Neuron (in vitro differentiated cells): ENCODE results near the gene FARP1.

Experiments
- H2AFZ ChIP-seq: one replicate; pipeline ENCODE4 v1.6.1; 2013; ENCODE audit warnings: low read depth, mild to moderate bottlenecking, inconsistent platforms, low read length, moderate library complexity
- H3K27me3 ChIP-seq: one replicate; pipeline ENCODE4 v1.6.1; 2013; ENCODE audit warnings: low read length; ENCODE audit not compliant: insufficient read depth
- H3K36me3 ChIP-seq: one replicate; pipeline ENCODE4 v1.6.1; 2013; ENCODE audit warnings: low read length; ENCODE audit not compliant: insufficient read depth
- H3K4me1 ChIP-seq: one replicate; pipeline ENCODE4 v1.6.1; 2013; ENCODE audit warnings: low read length; ENCODE audit not compliant: insufficient read depth
- H3K4me3 ChIP-seq: 2 replicates; pipeline ENCODE4 v1.5.1; 2013; ENCODE audit warnings: mild to moderate bottlenecking, low read length, moderate library complexity
- H3K9me3 ChIP-seq: one replicate; pipeline ENCODE4 v1.6.1; 2013; ENCODE audit warnings: low read length

Gene FARP1

DNA sequence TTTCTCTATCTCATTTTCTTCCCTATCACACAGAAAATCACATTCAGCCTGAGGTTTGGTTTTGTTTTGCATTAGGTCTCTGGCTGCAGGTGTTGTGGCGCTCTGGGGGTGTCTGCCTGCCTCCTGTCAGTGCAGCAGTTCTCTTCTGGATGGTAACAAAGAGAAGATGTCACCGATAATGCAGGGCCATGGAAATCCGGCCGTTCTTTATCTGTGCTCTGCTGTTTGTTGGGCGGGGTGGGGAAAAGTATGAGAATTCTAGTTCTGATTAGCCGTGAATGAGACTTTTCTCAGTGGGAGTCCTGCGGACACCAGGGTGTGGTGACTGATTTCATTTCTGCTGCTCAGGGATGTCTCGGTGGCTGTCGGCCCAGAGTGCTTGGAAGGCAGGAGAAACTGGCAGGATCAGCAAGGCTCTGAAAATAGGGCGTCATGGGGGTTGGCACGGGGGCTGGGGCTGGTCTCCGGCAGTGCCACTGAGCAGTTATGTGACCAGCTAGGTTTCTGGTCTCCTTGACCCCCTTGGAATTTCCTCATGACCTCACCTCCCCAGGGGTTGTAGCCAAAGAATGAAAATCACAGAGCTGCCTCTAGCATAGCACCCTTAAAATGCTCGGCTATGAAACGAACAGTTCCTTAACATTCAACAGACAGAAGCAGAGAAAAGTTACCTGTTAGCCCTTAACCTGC, 29.2 kb downstream of the FARP1 start:
- H3K27me3 ChIP-seq: no peaks in the 10 kb centered on the region
- H3K4me3 ChIP-seq: peak overlapping the region; percentile 31
- H2AFZ ChIP-seq: peak overlapping the region; percentile 35
- H3K36me3 ChIP-seq: peaks cover 6% of the 10 kb centered on the region
- peaks cover 38% of the 10 kb centered on the region for H3K4me1 ChIP-seq
- peaks cover 4% of the 10 kb centered on the region for H3K9me3 ChIP-seq

DNA sequence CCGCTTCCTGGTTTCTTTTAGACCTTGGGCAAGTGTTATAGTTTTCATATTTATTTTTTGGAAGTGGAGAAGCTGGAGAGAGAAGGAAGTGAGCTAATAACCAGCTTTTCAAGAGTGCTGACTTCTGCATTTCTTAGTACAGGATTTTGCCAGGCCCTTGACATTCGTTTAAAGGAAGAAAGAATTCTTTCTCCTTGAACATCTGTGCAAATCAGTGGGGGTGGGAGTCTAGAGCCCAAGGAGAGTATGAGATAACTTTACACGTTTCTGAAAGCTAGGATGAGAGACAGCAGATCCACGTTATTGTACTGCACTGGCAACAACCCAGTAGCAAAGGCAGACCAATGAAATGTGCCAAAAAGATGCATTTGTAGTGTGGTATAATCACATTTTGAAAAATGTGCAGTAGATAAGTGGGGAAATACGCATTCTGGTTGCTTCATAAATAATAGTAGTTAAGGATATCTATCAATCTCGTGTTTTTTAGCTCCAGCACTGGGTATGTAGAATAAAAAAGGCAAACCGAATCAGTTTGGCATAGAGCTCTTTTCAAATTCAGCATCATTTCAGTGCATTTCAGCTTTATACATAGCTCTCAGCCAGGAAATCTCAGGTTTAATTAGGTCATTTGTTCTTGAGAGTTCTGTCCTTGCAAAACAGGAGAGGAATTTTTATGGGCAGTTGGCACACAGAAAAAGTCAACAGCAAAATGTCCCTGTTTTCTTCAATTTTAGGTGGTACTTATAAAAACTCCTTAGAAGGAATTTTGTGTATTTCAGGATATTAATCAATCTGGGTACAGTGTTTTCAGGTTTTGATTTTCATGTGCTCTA, 29.9 kb downstream of the FARP1 start:
- H3K4me1 ChIP-seq: peaks cover 38% of the 10 kb centered on the region
- H3K36me3 ChIP-seq: peaks cover 6% of the 10 kb centered on the region
- H3K27me3 ChIP-seq: no peaks in the 10 kb centered on the region
- no peak overlapping the region for H3K4me3 ChIP-seq
- H3K9me3 ChIP-seq: peaks cover 6% of the 10 kb centered on the region
- no peak overlapping the region for H2AFZ ChIP-seq

GRCh38 chr13:98173431-98174152, 30.7 kb downstream of the FARP1 start:
- peaks cover 6% of the 10 kb centered on the region for H3K9me3 ChIP-seq
- no peak overlapping the region for H2AFZ ChIP-seq
- no peaks in the 10 kb centered on the region for H3K27me3 ChIP-seq
- no peak overlapping the region for H3K4me3 ChIP-seq
- H3K4me1 ChIP-seq: peaks cover 38% of the 10 kb centered on the region
- H3K36me3 ChIP-seq: peaks cover 6% of the 10 kb centered on the region

- H2AFZ ChIP-seq: no peak overlapping the region
These were observed 31.4 kb downstream of the FARP1 start for GRCh38 chr13:98174307-98174706.

GRCh38 chr13:98175043-98175442, 32.1 kb downstream of the FARP1 start:
- H3K9me3 ChIP-seq: peaks cover 8% of the 10 kb centered on the region
- no peak overlapping the region for H3K4me3 ChIP-seq
- no peak overlapping the region for H2AFZ ChIP-seq
- peaks cover 38% of the 10 kb centered on the region for H3K4me1 ChIP-seq
- H3K36me3 ChIP-seq: peaks cover 6% of the 10 kb centered on the region
- no peaks in the 10 kb centered on the region for H3K27me3 ChIP-seq

More at GRCh38 chr13:98174307-98174706, 31.4 kb downstream of the FARP1 start:
- no peak overlapping the region for H3K4me3 ChIP-seq
- peaks cover 6% of the 10 kb centered on the region for H3K36me3 ChIP-seq
- H3K9me3 ChIP-seq: peaks cover 6% of the 10 kb centered on the region
- H3K27me3 ChIP-seq: no peaks in the 10 kb centered on the region
- peaks cover 38% of the 10 kb centered on the region for H3K4me1 ChIP-seq

DNA sequence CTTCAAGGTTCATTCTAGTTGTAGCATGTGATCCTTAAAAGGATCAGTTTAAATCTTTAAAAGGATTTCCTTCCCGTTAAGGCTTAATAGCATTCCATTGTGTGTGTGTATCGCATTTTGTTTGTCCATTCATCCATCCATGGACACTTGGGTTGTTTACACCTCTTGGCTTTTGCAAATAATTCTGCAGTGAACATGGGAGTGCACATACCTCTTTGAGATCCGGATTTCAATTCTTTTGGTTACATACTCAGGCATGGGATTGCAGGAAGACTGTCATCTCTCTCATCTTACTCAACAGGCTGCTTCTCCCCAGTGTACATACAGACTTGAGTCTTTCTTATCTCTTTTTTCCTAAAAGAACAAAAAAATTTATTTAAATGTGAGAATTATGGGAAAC, 32.9 kb downstream of the FARP1 start:
- H2AFZ ChIP-seq: no peak overlapping the region
- no peaks in the 10 kb centered on the region for H3K27me3 ChIP-seq
- peaks cover 37% of the 10 kb centered on the region for H3K4me1 ChIP-seq
- peaks cover 8% of the 10 kb centered on the region for H3K9me3 ChIP-seq
- H3K4me3 ChIP-seq: no peak overlapping the region
- H3K36me3 ChIP-seq: peaks cover 6% of the 10 kb centered on the region

- Histone ChIP-seq H3K4me1 (peaks cover 25% of the 10 kb centered on the region), H3K36me3 (peaks cover 6% of the 10 kb centered on the region), H2AFZ (no peak within 1 kb of the TSS), H3K9me3 (peaks cover 8% of the 10 kb centered on the region), H3K27me3 (no peaks in the 10 kb centered on the region), H3K4me3 (no peak within 1 kb of the TSS)
These were observed 34.1 kb downstream of the FARP1 start, which contains the start of gene RNF113B for GRCh38 chr13:98176777-98177608. Gene RNF113B (minus strand): TSS chr13:98177269. CDS start chr13:98177236, 33 bp downstream.

- peaks cover 12% of the 10 kb centered on the region for H3K9me3 ChIP-seq
These were observed 37.2 kb downstream of the FARP1 start for GRCh38 chr13:98180092-98180491.

DNA sequence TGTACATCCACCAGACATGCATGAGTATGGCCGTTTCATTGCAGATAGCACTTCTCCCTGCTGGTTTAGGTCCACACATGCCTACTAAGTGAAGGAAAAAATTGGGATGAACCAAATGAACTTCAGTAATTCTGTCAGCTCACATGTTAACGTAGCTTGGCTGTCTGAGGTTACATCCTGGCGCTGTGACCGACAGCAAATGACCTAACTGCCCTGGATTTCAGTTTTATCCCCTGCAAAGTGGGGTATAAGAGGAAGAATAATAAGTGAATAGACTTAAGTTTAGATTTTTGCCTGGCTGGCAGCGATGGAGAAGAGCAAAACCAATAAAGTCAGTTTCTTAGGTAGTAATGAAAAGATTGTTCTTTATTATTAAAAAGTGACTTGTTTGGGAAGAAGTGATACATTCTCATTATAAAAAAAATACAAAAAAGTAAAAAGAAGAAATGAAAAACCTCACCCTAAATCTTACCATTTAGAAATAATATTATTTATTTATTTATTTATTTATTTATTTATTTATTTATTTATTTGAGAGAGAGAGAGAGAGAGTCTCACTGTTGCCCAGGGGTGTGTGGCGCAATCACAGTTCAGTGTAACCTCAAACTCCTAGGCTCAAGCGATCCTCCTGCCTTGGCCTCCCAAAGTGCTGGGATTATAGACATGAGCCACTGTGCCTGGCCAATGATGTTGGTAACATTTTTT, 38.4 kb downstream of the FARP1 start:
- H3K9me3 ChIP-seq: peaks cover 12% of the 10 kb centered on the region
- H3K4me3 ChIP-seq: no peak overlapping the region
- peaks cover 6% of the 10 kb centered on the region for H3K36me3 ChIP-seq
- no peaks in the 10 kb centered on the region for H3K27me3 ChIP-seq
- H3K4me1 ChIP-seq: no peaks in the 10 kb centered on the region
- H2AFZ ChIP-seq: no peak overlapping the region

More at GRCh38 chr13:98180092-98180491, 37.2 kb downstream of the FARP1 start:
- H2AFZ ChIP-seq: no peak overlapping the region
- no peaks in the 10 kb centered on the region for H3K4me1 ChIP-seq
- H3K27me3 ChIP-seq: no peaks in the 10 kb centered on the region
- peaks cover 6% of the 10 kb centered on the region for H3K36me3 ChIP-seq
- no peak overlapping the region for H3K4me3 ChIP-seq

DNA sequence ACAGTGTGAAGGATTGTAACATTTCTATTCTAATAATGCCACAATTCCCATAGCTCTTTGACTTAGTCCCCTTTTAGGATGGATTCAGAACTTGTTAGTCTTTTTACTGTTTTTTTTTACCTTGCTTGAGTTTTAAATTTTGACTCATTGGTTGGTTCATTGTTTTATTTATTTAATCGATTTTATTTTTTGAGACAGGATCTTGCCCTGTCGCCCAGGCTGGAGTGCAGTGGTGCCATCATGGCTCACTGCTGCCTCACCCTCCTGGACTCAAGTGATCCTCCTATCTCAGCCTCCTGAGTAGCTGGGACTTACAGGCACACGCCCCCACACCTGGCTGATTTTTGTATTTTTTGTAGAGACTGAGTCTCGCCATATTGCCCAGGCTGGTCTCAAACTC, 39.3 kb downstream of the FARP1 start:
- Histone ChIP-seq H3K4me3 (no peak overlapping the region), H2AFZ (no peak overlapping the region), H3K27me3 (no peaks in the 10 kb centered on the region), H3K4me1 (no peaks in the 10 kb centered on the region), H3K36me3 (no peaks in the 10 kb centered on the region), H3K9me3 (peaks cover 7% of the 10 kb centered on the region)

DNA sequence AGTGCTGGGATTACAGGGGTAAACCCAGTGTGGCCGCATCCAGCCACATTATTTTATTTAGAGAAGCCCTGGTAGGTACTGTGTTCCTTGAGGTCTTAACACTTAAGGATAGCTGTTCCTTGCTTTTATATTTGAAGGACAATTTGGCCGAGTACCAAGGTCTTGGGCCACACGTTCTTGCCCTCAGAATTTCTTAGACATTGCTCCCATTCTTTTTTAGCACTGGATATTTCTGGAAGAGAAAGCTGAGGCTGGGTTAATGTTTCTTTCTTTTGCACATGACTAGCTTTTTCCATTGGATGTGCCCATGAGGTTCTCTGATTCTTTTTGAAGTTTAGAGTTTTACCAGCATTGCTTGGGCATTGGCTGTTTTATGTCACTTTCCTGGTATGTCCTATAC, 39.7 kb downstream of the FARP1 start:
- H3K9me3 ChIP-seq: peaks cover 7% of the 10 kb centered on the region
- H2AFZ ChIP-seq: no peak overlapping the region
- no peaks in the 10 kb centered on the region for H3K27me3 ChIP-seq
- H3K36me3 ChIP-seq: no peaks in the 10 kb centered on the region
- H3K4me3 ChIP-seq: no peak overlapping the region
- no peaks in the 10 kb centered on the region for H3K4me1 ChIP-seq

DNA sequence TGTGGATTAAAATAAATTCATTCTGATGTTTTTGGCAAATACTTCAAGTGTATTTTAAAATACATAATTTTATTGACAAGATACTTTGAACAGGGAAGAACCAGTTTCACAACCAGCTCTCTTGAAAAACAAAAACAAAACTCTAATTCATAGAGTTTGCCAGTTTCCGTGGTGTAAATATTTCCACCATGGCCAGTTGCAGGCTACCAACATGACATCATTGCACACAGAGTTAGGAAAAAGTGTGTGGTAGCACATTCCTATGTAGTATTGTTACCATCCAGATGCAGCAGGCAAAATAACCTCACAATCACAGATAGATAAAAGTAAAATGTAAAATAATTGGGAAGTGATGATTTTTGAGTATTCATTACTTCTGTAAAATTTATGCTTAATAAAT, 41.9 kb downstream of the FARP1 start:
- Histone ChIP-seq H3K4me1 (no peaks in the 10 kb centered on the region), H3K9me3 (peaks cover 5% of the 10 kb centered on the region)

More for the DNA sequence above, 41.9 kb downstream of the FARP1 start:
- Histone ChIP-seq H3K4me3 (no peak overlapping the region), H3K36me3 (no peaks in the 10 kb centered on the region), H2AFZ (no peak overlapping the region), H3K27me3 (no peaks in the 10 kb centered on the region)
